Stimulated activated CD8-positive, alpha-beta memory T cell treated with anti-CD3 and anti-CD28 coated beads, Interleukin-4, amount 100 ng/mL, for 4 hours (primary cell): ENCODE measurements around the gene CALR.
A peak's percentile ranks its signal among the peaks of the same experiment; 100 is the strongest.
"Not testable (repeated sequence)": the region's sequence is repeated elsewhere in the genome, so short reads cannot be mapped to it uniquely, and the experiment has no call there.

Experiments used
- DNase-seq, 2 donors: peaks; one replicate each; pipeline ENCODE4 v3.0.0-alpha.2; 2020; ENCODE audit warnings: low read depth in 2 of 2, low spot score in 1 of 2

CALR gene

GRCh38 chr19:12952488-12953137 lies 14.2 kb downstream of the CALR start:
- DNase-seq, result no peak

- DNase-seq, result no peak
These were observed 14.9 kb downstream of the CALR start for GRCh38 chr19:12953138-12953798.

- DNase-seq, result no peak
These were observed 15.6 kb downstream of the CALR start for GRCh38 chr19:12953799-12954611.

- no peak for DNase-seq
These were observed 16.2 kb downstream of the CALR start for GRCh38 chr19:12954612-12954962.

GRCh38 chr19:12955575-12955974 lies 17.2 kb downstream of the CALR start:
- DNase-seq, result not testable (repeated sequence)

GRCh38 chr19:12955996-12956395 lies 17.6 kb downstream of the CALR start:
- DNase-seq, result no peak

GRCh38 chr19:12956446-12957388 lies 18.3 kb downstream of the CALR start, which contains the start of gene GADD45GIP1:
GADD45GIP1 (minus strand) TSS chr19:12957223; CDS start chr19:12957212, 11 bp downstream.
- peak; percentile 60 for DNase-seq

- not testable (repeated sequence) for DNase-seq
These were observed 19.1 kb downstream of the CALR start for GRCh38 chr19:12957389-12957952.

- no peak for DNase-seq
These were observed 21.1 kb downstream of the CALR start for GRCh38 chr19:12959481-12959880.

GRCh38 chr19:12965017-12965811 lies 26.8 kb downstream of the CALR start:
- DNase-seq, result peak; percentile 57 to 62

GRCh38 chr19:12965812-12966135 lies 27.4 kb downstream of the CALR start:
- DNase-seq, result no peak

GRCh38 chr19:12967907-12968306 lies 29.5 kb downstream of the CALR start:
- no peak for DNase-seq

GRCh38 chr19:12969292-12969988 lies 31.0 kb downstream of the CALR start, which contains the start of gene DAND5:
DAND5 (plus strand) TSS chr19:12969576; CDS start chr19:12969661, 85 bp downstream.
- DNase-seq, result no peak

GRCh38 chr19:12970070-12970820 lies 31.8 kb downstream of the CALR start:
- DNase-seq, result no peak

- DNase-seq, result no peak
These were observed 34.8 kb downstream of the CALR start for GRCh38 chr19:12973236-12973635.

GRCh38 chr19:12974301-12975220 lies 36.2 kb downstream of the CALR start:
- DNase-seq, result no peak

- no peak for DNase-seq
These were observed 36.9 kb downstream of the CALR start for GRCh38 chr19:12975221-12975741.
